ENCODE measurements around the gene HACD2.

GRCh38 chr3:123444744-123445143 lies 140.1 kb downstream of the HACD2 start:
- peak in 1 of 3 experiments; percentile 3 for TF ChIP-seq CTCF (optimal IDR thresholded peaks at IDR 0.05 in 1 of 3, IDR thresholded peaks at IDR 0.05 in 1 of 3, conservative IDR thresholded peaks at IDR 0.05 in 1 of 3; ENCODE audit: extremely low read depth in 1 of 3, insufficient read depth in 2 of 3, low read length in 3 of 3)
- no peak for TF ChIP-seq EZH2 (IDR thresholded peaks at IDR 0.05; ENCODE audit: low read length)

Data from keratinocyte (primary cell).